ENCODE measurements around the gene ESYT1.

Gene ESYT1

GRCh38 chr12:56079723-56080555 lies 48.1 kb upstream of the ESYT1 start, which contains the start of gene ERBB3:
ERBB3 (plus strand) TSS chr12:56080165; CDS start chr12:56080301, 136 bp downstream.
- H3K4me3 ChIP-seq (ENCODE audit: severe bottlenecking) = peak within 1 kb of the TSS; percentile 57
- H3K9me3 ChIP-seq (ENCODE audit: severe bottlenecking) = no peaks in the 10 kb centered on the region
- peak; percentile 84 for ATAC-seq (ENCODE audit: low read depth)
- H3K4me1 ChIP-seq (ENCODE audit: insufficient read depth, poor library complexity, severe bottlenecking) = peaks cover 4% of the 10 kb centered on the region
- DNase-seq (ENCODE audit: low spot score) = peak; percentile 91
- no peaks in the 10 kb centered on the region for H3K36me3 ChIP-seq (ENCODE audit: low read depth)
- H3K27ac ChIP-seq (ENCODE audit: poor library complexity, severe bottlenecking) = peak within 1 kb of the TSS; percentile 72
- TF ChIP-seq, protein P1, sequence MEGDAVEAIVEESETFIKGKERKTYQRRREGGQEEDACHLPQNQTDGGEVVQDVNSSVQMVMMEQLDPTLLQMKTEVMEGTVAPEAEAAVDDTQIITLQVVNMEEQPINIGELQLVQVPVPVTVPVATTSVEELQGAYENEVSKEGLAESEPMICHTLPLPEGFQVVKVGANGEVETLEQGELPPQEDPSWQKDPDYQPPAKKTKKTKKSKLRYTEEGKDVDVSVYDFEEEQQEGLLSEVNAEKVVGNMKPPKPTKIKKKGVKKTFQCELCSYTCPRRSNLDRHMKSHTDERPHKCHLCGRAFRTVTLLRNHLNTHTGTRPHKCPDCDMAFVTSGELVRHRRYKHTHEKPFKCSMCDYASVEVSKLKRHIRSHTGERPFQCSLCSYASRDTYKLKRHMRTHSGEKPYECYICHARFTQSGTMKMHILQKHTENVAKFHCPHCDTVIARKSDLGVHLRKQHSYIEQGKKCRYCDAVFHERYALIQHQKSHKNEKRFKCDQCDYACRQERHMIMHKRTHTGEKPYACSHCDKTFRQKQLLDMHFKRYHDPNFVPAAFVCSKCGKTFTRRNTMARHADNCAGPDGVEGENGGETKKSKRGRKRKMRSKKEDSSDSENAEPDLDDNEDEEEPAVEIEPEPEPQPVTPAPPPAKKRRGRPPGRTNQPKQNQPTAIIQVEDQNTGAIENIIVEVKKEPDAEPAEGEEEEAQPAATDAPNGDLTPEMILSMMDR (IDR thresholded peaks at IDR 0.05; ENCODE audit: poor library complexity, severe bottlenecking) = no peak
- H3K27me3 ChIP-seq (ENCODE audit: insufficient read depth, poor library complexity, severe bottlenecking) = no peaks in the 10 kb centered on the region

- Histone ChIP-seq H3K4me1 (ENCODE audit: insufficient read depth, poor library complexity, severe bottlenecking) (peaks cover 4% of the 10 kb centered on the region), H3K27ac (ENCODE audit: poor library complexity, severe bottlenecking) (peak overlapping the region; percentile 72), H3K27me3 (ENCODE audit: insufficient read depth, poor library complexity, severe bottlenecking) (no peaks in the 10 kb centered on the region), H3K9me3 (ENCODE audit: severe bottlenecking) (no peaks in the 10 kb centered on the region), H3K36me3 (ENCODE audit: low read depth) (no peaks in the 10 kb centered on the region), H3K4me3 (ENCODE audit: severe bottlenecking) (peak overlapping the region; percentile 57)
- no peak for DNase-seq (ENCODE audit: low spot score)
- ATAC-seq (ENCODE audit: low read depth) = peak; percentile 0; the same call in 1 of the 3 replicates
- TF ChIP-seq, protein P1 (IDR thresholded peaks at IDR 0.05; ENCODE audit: poor library complexity, severe bottlenecking) = no peak
Measured at GRCh38 chr12:56080556-56081138, 47.4 kb upstream of the ESYT1 start.

- Histone ChIP-seq H3K4me1 (ENCODE audit: insufficient read depth, poor library complexity, severe bottlenecking) (peaks cover 4% of the 10 kb centered on the region), H3K27me3 (ENCODE audit: insufficient read depth, poor library complexity, severe bottlenecking) (no peaks in the 10 kb centered on the region), H3K4me3 (ENCODE audit: severe bottlenecking) (no peak overlapping the region), H3K36me3 (ENCODE audit: low read depth) (peaks cover 5% of the 10 kb centered on the region; the same call in 1 of the 2 replicates), H3K27ac (ENCODE audit: poor library complexity, severe bottlenecking) (no peak overlapping the region), H3K9me3 (ENCODE audit: severe bottlenecking) (no peaks in the 10 kb centered on the region)
- DNase-seq (ENCODE audit: low spot score) = no peak
- ATAC-seq (ENCODE audit: low read depth) = no peak
- TF ChIP-seq, protein P1 (IDR thresholded peaks at IDR 0.05; ENCODE audit: poor library complexity, severe bottlenecking) = no peak
Measured at GRCh38 chr12:56081393-56082347, 46.4 kb upstream of the ESYT1 start.

DNA sequence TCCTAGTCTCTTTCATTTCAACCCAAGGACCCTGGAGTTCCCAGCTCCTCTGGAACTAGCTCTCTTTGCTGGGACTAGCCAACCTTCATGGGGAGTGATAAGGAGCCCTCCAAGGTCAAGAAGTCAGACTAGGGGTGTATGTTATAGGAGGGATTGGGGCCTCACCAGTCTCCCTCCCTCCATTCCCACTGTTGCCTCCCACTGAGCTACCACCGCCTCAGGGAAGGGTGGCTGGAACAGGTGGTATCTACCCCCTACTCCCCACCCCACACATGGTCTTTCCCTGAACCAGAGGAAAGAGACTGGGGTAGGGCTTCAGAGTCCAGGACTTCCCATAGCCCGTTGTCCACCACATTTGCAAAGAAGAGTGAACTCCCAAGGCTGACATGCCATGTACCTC lies 45.7 kb upstream of the ESYT1 start:
- DNase-seq (ENCODE audit: low spot score) (no peak), ATAC-seq (ENCODE audit: low read depth) (no peak)
- Histone ChIP-seq H3K27me3 (ENCODE audit: insufficient read depth, poor library complexity, severe bottlenecking) (no peaks in the 10 kb centered on the region), H3K4me3 (ENCODE audit: severe bottlenecking) (no peak overlapping the region), H3K9me3 (ENCODE audit: severe bottlenecking) (no peaks in the 10 kb centered on the region), H3K27ac (ENCODE audit: poor library complexity, severe bottlenecking) (no peak overlapping the region), H3K4me1 (ENCODE audit: insufficient read depth, poor library complexity, severe bottlenecking) (peaks cover 4% of the 10 kb centered on the region), H3K36me3 (ENCODE audit: low read depth) (peaks cover 5% of the 10 kb centered on the region; the same call in 1 of the 2 replicates)
- TF ChIP-seq, protein P1 (IDR thresholded peaks at IDR 0.05; ENCODE audit: poor library complexity, severe bottlenecking) = no peak

All from RWPE2 (cell line).